NCI-H446 (cell line): ENCODE data around the gene CUBN.

ENCODE experiments used
- DNase-seq, 2 experiments: peaks; one replicate each; lab custom pipeline; 2025; lab: John Stamatoyannopoulos, UW

CUBN gene

DNA sequence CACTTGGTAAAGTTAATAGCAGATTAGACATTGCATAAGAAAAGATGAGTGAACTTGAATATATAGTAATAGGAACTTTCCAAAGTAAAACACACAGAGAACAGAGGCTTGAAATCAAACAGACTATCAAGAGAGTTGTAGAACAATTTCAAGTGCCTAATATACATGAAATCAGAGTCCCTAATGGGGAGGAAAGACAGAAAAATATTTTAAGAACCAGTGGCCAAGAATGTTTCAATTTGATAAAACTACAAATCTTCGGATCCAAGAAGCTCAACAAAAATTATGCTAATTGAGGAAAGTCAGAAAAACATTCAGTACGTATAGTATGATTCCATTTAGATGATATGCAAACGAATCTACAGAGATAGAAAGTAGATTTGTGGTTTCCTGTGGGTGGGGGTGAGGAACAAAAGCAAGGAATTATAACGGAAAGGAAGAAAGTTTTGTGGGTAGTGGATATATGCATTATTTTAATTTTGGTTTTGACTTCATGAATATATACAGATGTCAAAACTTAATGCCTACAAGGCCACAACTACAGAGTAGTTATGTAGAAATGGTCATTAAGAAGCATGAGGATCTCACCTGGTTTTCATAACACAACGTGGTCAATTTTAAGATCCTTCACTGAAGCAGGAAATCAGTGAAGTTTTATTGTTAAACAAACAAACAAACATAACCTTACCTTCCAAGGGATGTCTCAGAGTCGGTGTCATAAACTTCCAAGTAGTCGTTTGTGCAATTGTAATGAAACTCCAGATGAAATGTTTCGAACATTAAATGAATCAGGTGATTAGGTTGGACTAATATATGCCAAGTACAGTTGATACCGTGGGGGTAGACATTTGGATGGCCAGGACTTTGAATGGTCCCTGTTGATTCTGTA, 62.0 kb downstream of the CUBN start:
- DNase-seq = no peak

DNA sequence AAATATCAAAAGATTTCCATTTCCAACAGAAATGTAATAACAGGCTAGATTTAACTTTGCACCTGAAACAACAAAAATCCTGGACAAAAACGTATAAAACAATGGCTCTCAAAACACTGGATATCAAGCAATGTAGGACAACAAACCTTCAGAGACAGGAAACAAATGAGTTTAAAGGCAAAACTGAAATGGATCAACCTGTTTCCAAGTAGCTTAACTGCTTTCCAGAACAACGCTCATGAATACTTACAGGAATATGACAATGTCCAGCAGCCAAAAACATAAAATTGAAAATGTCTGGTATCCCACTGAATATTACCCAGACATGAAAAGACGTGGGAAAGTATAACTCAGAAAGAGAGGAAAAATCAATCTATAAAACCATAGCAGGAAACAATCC, 62.8 kb downstream of the CUBN start:
- DNase-seq = no peak

GRCh38 chr10:17066000-17066399, 63.6 kb downstream of the CUBN start:
- DNase-seq = no peak

DNA sequence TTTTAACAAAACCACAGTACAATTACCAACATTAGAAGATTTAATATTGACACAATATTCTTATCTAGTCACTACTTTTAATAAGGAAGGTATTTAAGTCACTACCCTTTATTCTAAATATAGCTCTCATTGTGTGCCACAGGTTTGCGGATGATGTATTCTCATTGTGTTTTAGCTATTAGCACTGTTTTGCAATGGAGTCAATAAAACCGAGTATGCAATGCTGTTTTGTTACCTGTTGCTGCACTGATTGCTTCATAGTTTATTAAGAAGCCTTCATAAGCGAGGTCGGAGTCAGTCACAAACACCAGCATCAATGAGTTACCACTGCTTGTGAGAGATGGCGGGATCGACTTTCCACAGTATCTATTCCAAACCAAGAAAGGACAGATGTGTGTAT, 64.3 kb downstream of the CUBN start:
- no peak for DNase-seq

DNA sequence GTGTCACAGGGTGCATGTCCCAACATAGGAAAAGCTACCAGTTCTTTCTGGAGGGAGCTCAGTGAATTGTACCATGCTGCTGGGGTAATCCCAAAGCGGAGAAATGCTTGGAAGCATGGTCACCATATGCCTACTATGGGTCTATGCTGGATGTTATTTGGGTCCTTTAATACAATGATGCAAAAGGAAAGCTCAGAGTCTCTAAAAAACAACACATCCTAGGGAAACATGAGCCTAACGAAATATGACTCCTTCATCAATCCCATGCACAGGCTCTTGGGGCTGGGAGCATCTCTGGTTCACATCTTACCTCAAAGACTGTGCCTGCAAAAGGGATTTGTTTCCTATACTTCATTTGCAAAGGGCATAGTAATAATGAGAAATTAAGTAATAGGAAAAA, 65.2 kb downstream of the CUBN start:
- no peak for DNase-seq

DNA sequence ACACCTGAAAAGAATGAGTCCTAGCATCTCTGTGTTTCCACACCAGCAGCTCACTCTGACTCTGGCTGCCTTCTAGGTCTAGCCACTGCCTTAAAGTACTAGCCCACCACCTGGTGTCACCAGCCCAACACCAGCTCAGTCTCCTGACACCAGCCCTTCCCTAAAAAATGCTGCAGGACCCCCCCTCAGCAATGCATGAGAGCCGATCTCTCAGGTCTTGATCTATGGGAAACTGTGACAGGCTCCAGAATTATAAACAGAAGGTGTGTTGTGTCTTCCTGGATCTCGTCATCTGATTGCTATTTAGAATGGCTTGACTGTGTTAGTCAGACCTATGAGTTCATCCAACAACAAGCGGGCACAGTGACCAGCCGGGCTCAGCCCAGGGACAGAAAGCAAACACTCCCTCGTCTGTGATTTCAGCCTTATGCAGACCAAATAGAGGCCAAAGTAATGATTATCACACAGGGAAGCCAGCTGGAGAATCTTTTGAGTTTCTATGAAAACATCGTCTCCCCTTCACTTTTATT, 66.6 kb downstream of the CUBN start:
- no peak for DNase-seq

DNA sequence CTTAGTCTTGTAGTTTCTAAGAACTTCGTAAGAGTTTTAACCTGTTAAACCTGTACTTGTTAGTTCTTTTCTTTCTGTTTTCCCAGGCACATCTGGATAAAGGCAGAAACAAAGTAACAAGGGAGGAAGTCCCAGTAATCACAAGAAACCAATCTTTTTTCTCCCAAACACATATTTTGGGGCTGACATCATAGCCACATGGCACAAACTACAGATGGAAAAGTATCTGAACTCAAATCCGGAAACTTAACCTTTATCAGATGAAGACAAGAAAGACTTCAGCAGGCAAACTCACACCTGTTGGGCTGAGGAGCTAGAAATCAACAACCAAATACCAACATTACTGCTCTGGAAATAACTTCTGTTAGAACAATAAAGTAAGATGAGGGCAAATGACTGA, 67.1 kb downstream of the CUBN start:
- DNase-seq = no peak

- no peak for DNase-seq
Observed at GRCh38 chr10:17062009-17062408, 67.6 kb downstream of the CUBN start.

GRCh38 chr10:17061418-17061817, 68.2 kb downstream of the CUBN start:
- DNase-seq = no peak

- DNase-seq = no peak
Observed at GRCh38 chr10:17060289-17060688, 69.3 kb downstream of the CUBN start.

DNA sequence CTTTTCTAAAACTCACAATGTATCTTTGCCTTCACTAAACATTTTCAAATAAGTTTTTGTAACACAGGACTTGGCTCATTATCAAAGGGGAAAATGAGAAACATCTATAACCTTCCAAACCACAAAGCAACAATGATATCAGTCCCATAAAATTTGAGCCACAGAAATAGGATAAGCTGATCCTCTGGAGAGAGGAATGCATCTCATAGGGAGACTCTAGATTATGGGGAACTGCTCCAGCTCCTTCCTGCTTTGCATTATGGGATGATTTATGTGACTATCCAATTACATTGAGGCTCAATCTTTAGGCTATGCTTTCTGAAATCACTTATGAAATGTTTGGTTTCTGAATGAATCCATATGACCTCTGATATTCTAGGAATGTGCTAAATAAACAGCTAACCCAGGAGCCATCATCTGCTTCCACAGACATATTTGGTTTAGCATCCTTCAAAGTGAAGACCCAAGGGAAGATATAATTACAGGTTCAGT, 70.4 kb downstream of the CUBN start:
- DNase-seq = no peak

- DNase-seq = no peak
Observed at GRCh38 chr10:17058093-17058492, 71.5 kb downstream of the CUBN start.

- DNase-seq = no peak
Observed at GRCh38 chr10:17056781-17057428, 72.7 kb downstream of the CUBN start.

- DNase-seq = no peak
Observed at GRCh38 chr10:17053513-17053912, 76.1 kb downstream of the CUBN start.

DNA sequence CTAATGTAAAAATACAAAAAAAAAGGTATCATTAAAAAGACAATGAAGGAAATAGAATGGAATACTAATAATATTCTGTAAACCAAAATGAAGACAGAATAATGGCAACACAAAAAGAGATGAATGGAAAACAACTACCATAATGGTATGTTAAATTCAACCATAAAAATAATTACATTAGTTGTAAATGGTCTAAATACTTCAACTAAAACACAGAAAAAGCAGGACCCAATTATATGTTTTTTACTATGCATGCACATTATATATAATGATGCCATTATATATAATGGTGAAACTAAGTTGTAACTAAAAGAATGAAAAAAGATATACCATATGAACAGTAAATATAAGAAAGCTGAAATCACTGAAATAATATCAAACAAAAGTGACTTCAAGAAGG, 76.5 kb downstream of the CUBN start:
- no peak for DNase-seq

DNA sequence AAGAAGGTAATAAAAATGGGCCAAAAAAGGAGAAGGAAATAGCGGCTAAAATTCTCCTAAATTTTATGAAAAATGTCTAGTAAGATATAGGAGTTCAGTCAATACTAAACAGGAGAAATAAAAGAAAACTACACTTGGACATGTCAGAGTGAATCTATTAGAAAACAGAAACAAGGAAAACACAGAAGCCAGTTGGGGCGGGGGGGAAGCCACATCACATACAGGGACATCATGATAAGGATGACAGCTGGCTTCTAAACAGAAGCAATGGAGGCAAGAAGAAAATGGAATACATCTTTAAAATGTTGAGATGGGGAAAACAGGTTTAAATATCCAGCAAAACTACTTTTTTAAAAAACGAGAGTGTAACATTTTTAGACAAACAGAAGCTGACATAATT, 77.8 kb downstream of the CUBN start:
- DNase-seq = no peak

GRCh38 chr10:17049195-17049594, 80.4 kb downstream of the CUBN start:
- no peak for DNase-seq

DNA sequence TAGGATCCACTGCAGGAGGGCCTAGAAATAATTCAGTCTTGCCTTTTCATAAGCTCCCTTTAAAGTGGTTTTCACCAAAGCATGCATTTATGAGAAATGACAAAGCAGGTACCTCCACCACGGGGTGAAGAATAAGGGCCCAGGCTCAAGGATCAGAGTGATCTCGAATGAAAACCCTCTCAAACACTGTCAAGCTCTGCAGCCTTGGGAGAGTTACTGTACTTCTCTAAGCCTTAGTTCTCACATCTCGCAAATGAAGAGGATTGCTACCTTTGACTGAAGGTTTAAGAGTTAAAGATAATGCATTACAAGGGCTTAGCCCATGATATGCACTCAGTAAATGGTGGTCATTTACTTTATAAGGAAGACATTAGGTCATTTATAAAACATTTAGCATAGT, 81.7 kb downstream of the CUBN start:
- no peak for DNase-seq

DNA sequence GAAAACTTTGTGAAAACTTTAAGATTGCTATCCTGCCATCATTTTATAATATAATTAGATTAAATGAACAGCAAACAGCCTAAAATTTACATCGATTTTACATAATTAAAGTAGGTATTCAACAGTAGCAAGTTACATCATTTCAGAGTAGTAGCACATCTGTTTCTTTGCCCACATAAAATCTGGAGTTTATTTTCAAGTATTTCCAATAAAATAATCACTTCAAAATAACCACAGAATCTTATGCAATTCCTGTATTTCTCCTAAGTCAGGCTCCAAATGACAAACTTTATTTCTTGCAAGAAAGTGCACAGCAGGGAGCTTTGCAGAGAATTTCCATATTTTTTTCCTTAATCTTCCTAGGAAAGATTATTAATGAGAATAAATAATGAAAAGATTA, 82.6 kb downstream of the CUBN start:
- DNase-seq = no peak

DNA sequence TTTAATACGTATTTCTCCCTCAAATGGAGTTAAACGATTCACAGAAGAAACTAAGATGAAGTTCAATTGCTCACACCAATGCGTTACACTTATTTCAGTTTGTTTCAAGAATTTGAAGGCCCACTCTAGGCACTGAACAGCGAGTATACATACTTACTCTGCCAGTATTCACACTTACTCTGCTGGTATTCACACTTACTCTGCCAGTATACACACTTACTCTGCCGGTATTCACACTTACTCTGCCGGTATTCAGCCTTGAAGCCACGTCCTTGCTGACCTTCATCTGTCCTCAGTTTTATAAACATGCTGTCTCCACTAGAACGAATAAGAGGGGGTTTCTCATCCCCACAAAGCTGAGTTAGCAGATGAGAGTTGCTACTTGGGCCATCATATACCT, 86.0 kb downstream of the CUBN start:
- no peak for DNase-seq

GRCh38 chr10:17041626-17042520, 87.7 kb downstream of the CUBN start:
- no peak for DNase-seq

DNA sequence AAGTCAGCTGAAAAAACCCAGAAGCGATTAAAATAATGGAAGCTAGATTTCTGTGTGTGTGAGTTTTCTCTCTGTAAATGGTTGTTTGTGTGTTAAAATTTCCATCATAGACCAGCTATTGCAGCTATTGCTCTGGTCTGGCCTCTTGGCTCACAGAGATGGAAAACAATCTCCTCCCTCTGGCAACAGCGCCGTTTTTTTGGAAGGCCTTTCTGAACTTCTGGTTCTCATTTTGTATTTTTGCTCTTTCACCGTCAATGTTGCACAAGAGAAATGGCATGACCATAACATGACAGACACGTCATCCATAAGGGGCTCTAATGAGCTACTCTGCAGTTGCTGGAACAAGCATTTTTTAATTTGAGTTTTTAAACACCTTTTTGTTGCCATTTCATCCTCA, 91.0 kb downstream of the CUBN start:
- no peak for DNase-seq
